Sigmoid colon (tissue), 4 donors: ENCODE measurements around the gene WTAP.
"Not testable (repeated sequence)": the region's sequence is repeated elsewhere in the genome, so short reads cannot be mapped to it uniquely, and the experiment has no call there.

ENCODE experiments used
- POLR2A ChIP-seq, 2 donors: fragments of 450-650 bp; IDR thresholded peaks; one replicate each; pipeline ENCODE4 v1.6.1; 2016; ENCODE audit warnings: antibody characterized with exemption in 2 of 2, mild to moderate bottlenecking in 2 of 2, moderate library complexity in 2 of 2
- POLR2AphosphoS5 ChIP-seq, 4 donors: sonication (generic); formaldehyde crosslinking; IDR thresholded peaks; one replicate each; pipeline ENCODE4 v1.6.1; 2017; ENCODE audit warnings: antibody characterized with exemption in 4 of 4

DNA sequence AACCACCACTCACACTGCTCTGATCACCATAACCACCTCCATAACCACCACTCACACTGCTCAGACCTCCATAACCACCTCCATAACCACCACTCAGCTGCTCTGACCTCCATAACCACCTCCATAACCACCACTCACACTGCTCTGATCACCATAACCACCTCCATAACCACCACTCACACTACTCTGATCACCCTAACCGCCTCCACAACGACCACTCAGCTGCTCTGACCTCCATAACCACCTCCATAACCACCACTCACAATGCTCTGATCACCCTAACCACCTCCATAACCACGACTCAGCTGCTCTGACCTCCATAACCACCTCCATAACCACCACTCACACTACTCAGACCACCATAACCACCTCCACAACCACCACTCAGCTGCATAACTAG is 14.9 kb upstream of the WTAP start:
- not testable (repeated sequence) for TF ChIP-seq POLR2AphosphoS5, POLR2A (IDR thresholded peaks at IDR 0.05)
